GM12878 (cell line): ENCODE results near the gene AKT1S1. TPM values are rescaled to one million over a fixed set of nuclear protein-coding genes. Genes with fewer than 3 reads are reported as not detected.

Experiments used
- ATAC-seq: fragments of 200-7000 bp; cut with Tn5 transposase; 3 replicates; pipeline ENCODE4 v1.9.1; 2020; ENCODE audit warnings: mild to moderate bottlenecking, moderate library complexity
- BruUV-seq: library from RNA; stranded (reverse); fragments of 400-500 nt; replicated peaks from 2 replicates; lab custom pipeline; 2021; lab: Mats Ljungman, UMichigan
- CTCF ChIA-PET: fragments of 300-600 bp; sonication (Branson Sonifier 250); formaldehyde crosslinking; extraction: SDS; loops from one replicate; lab custom pipeline; 2021; ENCODE audit warnings: inconsistent platforms; lab: Yijun Ruan, JAX
- POLR2A ChIA-PET: fragments of 350-600 bp; formaldehyde crosslinking; extraction: SDS; loops from one replicate; lab custom pipeline; 2021; ENCODE audit warnings: inconsistent platforms; lab: Charles Lee
- RAD21 ChIA-PET: fragments of 300-600 bp; sonication (Branson Sonifier 250); formaldehyde crosslinking; loops from one replicate; lab custom pipeline; 2023; ENCODE audit warnings: antibody characterized with exemption; ENCODE audit not compliant: unreplicated experiment; lab: Charles Lee
- SMC1A ChIA-PET: fragments of 300-600 bp; sonication (Branson Sonifier 250); formaldehyde crosslinking; loops from one replicate; lab custom pipeline; 2023; ENCODE audit not compliant: unreplicated experiment, uncharacterized antibody; lab: Charles Lee
- DNase-seq: peaks from one replicate; pipeline ENCODE4 v3.0.0-alpha.2; 2011; ENCODE audit warnings: low read depth, low spot score
- FAIRE-seq: peaks from 3 replicates; lab custom pipeline; 2011; peaks lifted over from hg19 to GRCh38; lab: Jason Lieb, UNC
- H2AFZ ChIP-seq: 2 replicates; pipeline ENCODE4 v1.6.0; 2011; ENCODE audit warnings: low read depth, low read length, control low read depth; ENCODE audit not compliant: control insufficient read depth
- H3K27ac ChIP-seq: 2 replicates; pipeline ENCODE4 v1.5.1; 2011; ENCODE audit warnings: control low read depth; ENCODE audit not compliant: control insufficient read depth, insufficient read depth
- H3K27me3 ChIP-seq, 2 experiments: replicated peaks in 1 of 2; 2 replicates each; pipeline versions ENCODE4 v1.6.0 to v1.6.1; 2011; ENCODE audit warnings: low read length in 1 of 2; ENCODE audit not compliant: control insufficient read depth in 2 of 2, insufficient read depth in 2 of 2
- H3K36me3 ChIP-seq, 2 experiments: 2 replicates each; pipeline ENCODE4 v1.5.1; 2011; ENCODE audit warnings: low read length in 1 of 2; ENCODE audit not compliant: control insufficient read depth in 2 of 2, insufficient read depth in 2 of 2
- H3K4me1 ChIP-seq: 2 replicates; pipeline ENCODE4 v1.6.1; 2011; ENCODE audit warnings: mild to moderate bottlenecking, low read length, moderate library complexity, mixed read lengths; ENCODE audit not compliant: control insufficient read depth, insufficient read depth
- H3K4me2 ChIP-seq: 2 replicates; pipeline ENCODE4 v1.6.0; 2011; ENCODE audit warnings: control low read depth; ENCODE audit not compliant: control insufficient read depth, insufficient read depth
- H3K4me3 ChIP-seq: fragments of 200-600 bp; sonication (generic); 2 replicates; pipeline ENCODE4 v1.5.1; 2016
- H3K79me2 ChIP-seq: 2 replicates; pipeline ENCODE4 v1.6.0; 2011; ENCODE audit warnings: low read length; ENCODE audit not compliant: control insufficient read depth, insufficient read depth
- H3K9ac ChIP-seq: 2 replicates; pipeline ENCODE4 v1.8.0; 2011; ENCODE audit warnings: low read length, control low read depth, mixed read lengths; ENCODE audit not compliant: control insufficient read depth, insufficient read depth
- H3K9me3 ChIP-seq: replicated peaks from 3 replicates; pipeline ENCODE4 v1.5.1; 2011; ENCODE audit warnings: mild to moderate bottlenecking, low read length; ENCODE audit not compliant: control insufficient read depth, insufficient read depth
- H4K20me1 ChIP-seq: 2 replicates; pipeline ENCODE4 v1.6.0; 2011; ENCODE audit not compliant: control insufficient read depth, insufficient read depth
- CBFB ChIP-seq: IDR thresholded peaks from 2 replicates; pipeline ENCODE4 v1.6.1; 2016; ENCODE audit warnings: antibody characterized with exemption, low read depth
- CEBPB ChIP-seq, 2 experiments: fragments of 150-350 bp in 1 of 2; IDR thresholded peaks; 2 replicates each; pipeline ENCODE4 v1.6.1; 2012 to 2014; ENCODE audit warnings: low read depth in 2 of 2, low read length in 2 of 2, borderline replicate concordance in 1 of 2, inconsistent platforms in 1 of 2
- CREB1 ChIP-seq: IDR thresholded peaks from 2 replicates; pipeline ENCODE4 v1.6.1; 2012; ENCODE audit warnings: low read depth, mild to moderate bottlenecking, inconsistent platforms
- HDGF ChIP-seq: fragments of 450-650 bp; IDR thresholded peaks from 2 replicates; pipeline ENCODE4 v1.6.1; 2016; ENCODE audit warnings: antibody characterized with exemption
- SREBF1 ChIP-seq: IDR thresholded peaks from 2 replicates; pipeline ENCODE4 v1.6.1; 2012; ENCODE audit warnings: mild to moderate bottlenecking, low read length
- TCF7 ChIP-seq: IDR thresholded peaks from 2 replicates; pipeline ENCODE4 v1.6.1; 2014; ENCODE audit warnings: antibody characterized with exemption, borderline replicate concordance
- WGBS: methylation state at CpG from one replicate; pipeline ENCODE4 v1.1.6; 2016; ENCODE audit warnings: low lambda C conversion rate; ENCODE audit not compliant: insufficient replicate concordance, insufficient coverage; ENCODE audit errors: missing lambda C conversion rate; 5-methylcytosine and 5-hydroxymethylcytosine counted together
- in situ Hi-C: fragments of 300-500 bp; cut with MboI; formaldehyde crosslinking; loops from 9 replicates; pipeline ENCODE4 v1.14.3; 2018; ENCODE audit warnings: mixed read lengths
- intact Hi-C: fragments of 100-400 bp; cut with micrococcal nuclease; formaldehyde crosslinking; loops from one replicate; pipeline ENCODE4 v1.14.2; 2022; ENCODE audit not compliant: unreplicated experiment
- polyA plus RNA-seq, 11 experiments: library from polyadenylated mRNA; depleted of rRNA in 4 of 11; unstranded in 6 of 11; stranded (reverse) in 5 of 11; fragments of >200 nt; fragmentation: Nextera tagmentation in 4 of 11; fragmentation: Illumina TruSeq in 1 of 11; extraction: Ambion mirVana in 4 of 11; extraction: Trizol in 1 of 11; gene quantifications; 1 replicate in 1 of 11; 2 replicates in 10 of 11; pipeline versions ENCODE4 v1.2.1 to v1.2.3, GENCODE V29; 2011 to 2016; ENCODE audit warnings: inconsistent platforms in 2 of 11, missing spikeins in 2 of 11, low read depth in 1 of 11
- total RNA-seq, 4 experiments: library from RNA; depleted of rRNA in 3 of 4; stranded (reverse); fragments of >200 nt in 3 of 4; fragmentation: Illumina TruSeq in 1 of 4; extraction: Trizol in 1 of 4; gene quantifications; 2 replicates each; pipeline versions ENCODE4 v1.2.1 to v1.2.3, GENCODE V29; 2013 to 2021
- TF ChIP-seq, protein P1 (sequence below): fragments of 450-650 bp; IDR thresholded peaks from 2 replicates; pipeline ENCODE4 v1.6.1; 2017; ENCODE audit warnings: mild to moderate bottlenecking, moderate library complexity
- TF ChIP-seq, protein P2 (sequence below): fragments of 450-650 bp; IDR thresholded peaks from 2 replicates; pipeline ENCODE4 v1.6.1; 2014; ENCODE audit warnings: mild to moderate bottlenecking

The AKT1S1 gene
- total and polyA plus RNA-seq, 10 of the 15 experiments (the other 5 are each of a cell fraction or from before 2014, with no cell fraction given): 0.43 to 23.0 (median 12.3) TPM

DNA sequence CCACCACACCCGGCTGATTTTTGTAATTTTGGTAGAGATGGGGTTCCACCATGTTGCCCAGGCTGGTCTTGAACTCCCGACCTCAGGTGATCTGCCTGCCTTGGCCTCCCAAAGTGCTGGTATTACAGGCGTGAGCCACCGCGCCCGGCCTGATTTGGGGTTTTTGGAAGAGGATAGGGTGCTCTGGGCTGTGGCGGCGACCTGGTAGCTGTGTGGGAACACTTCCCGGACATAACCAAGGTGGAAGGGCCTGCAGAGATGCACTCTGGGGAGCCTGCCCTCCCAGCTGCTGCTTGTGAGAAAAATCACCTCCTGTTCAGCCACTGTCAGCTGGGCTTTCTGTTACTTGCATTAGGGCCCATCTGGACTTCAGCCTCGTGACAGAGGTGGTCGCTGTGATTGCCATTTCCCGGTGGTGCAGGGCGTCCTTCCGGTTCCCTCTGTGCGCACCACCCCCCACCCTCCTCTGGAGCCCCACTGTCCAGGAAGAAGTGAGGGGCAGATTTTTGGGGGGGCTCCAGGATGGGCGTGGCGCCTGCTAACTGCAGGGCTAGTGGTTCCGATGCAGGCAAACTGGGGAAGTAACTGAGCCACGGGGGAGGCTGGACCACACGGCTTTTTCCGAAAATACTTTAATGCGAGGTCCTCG is 12.0 kb upstream of the AKT1S1 start:
- POLR2A ChIA-PET: interaction anchor here (0.9 to 3.6 kb wide), 8 partner anchors 9 to 123 kb away, joined by 3 to 33 read pairs (median 10); partner anchors contain the start of genes AKT1S1, AP2A1, ATF5 and NUP62
- RAD21 ChIA-PET: interaction anchor here (0.6 to 2.4 kb wide), 8 partner anchors 9 to 385 kb away, joined by 3 to 9 read pairs (median 3); partner anchors contain the start of genes ATF5, NUP62 and PTOV1
- Histone ChIP-seq H3K4me2 (peak overlapping the region; percentile 48), H3K9ac (no peak overlapping the region), H3K9me3 (no peaks in the 10 kb centered on the region; the same call in 2 of the 3 replicates), H3K27me3 (no peaks in the 10 kb centered on the region), H3K36me3 (peaks cover 0 to 9% of the 10 kb centered on the region in 2 experiments; a peak in 3 of 4 replicates), H2AFZ (no peak overlapping the region), H3K27ac (no peak overlapping the region; the same call in 1 of the 2 replicates), H3K4me3 (peak overlapping the region; percentile 49; the same call in 1 of the 2 replicates), H3K4me1 (peaks cover 22% of the 10 kb centered on the region), H4K20me1 (no peaks in the 10 kb centered on the region), H3K79me2 (peaks cover 22% of the 10 kb centered on the region)
- DNase-seq (no peak), ATAC-seq (no peak), FAIRE-seq (no peak)
- BruUV-seq: no TSS peak
- SMC1A ChIA-PET: interaction anchor here (1.3 to 3.1 kb wide), 3 partner anchors 20 to 39 kb away, joined by 5 to 15 read pairs (median 6); partner anchors contain the start of genes ATF5 and NUP62
- TF ChIP-seq HDGF (0 out of 2 replicates have a peak, but pooled peaks have one; percentile 11), CREB1 (no peak)
- in situ Hi-C loops: loop anchor here (25.0 kb wide), 1 partner anchor 1252 kb away; the partner anchor contains the start of genes CA11 and DBP
- 93% methylated on average over 23 of the region's 23 CpGs for WGBS
- intact Hi-C loops: no loop called here
- CTCF ChIA-PET: no interaction called here

DNA sequence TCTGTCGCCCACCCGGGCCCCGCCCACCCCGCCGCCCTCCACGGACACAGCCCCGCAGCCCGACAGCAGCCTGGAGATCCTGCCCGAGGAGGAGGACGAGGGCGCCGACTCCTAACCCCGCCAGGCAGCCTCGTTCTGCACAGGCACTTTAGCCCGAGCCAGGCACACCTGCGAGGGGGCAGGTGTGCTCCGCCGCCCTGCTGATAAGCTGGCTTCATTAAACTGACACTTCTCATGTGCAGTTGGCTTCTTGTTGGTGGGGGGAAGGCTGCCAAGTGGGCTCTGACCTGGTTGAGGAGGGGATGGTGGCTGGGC is 11.3 kb upstream of the AKT1S1 start:
- ATAC-seq (peak; percentile 3), FAIRE-seq (no peak), DNase-seq (no peak)
- Histone ChIP-seq H3K9me3 (no peaks in the 10 kb centered on the region; the same call in 2 of the 3 replicates), H3K27me3 (no peaks in the 10 kb centered on the region), H3K4me3 (peak overlapping the region; percentile 49; the same call in 1 of the 2 replicates), H4K20me1 (no peaks in the 10 kb centered on the region), H3K9ac (no peak overlapping the region), H3K79me2 (peaks cover 19% of the 10 kb centered on the region), H3K27ac (no peak overlapping the region), H3K36me3 (peaks cover 2 to 13% of the 10 kb centered on the region in 2 experiments; a peak in 3 of 4 replicates), H3K4me1 (peaks cover 22% of the 10 kb centered on the region), H2AFZ (no peak overlapping the region), H3K4me2 (peak overlapping the region; percentile 59)
- no TSS peak for BruUV-seq
- intact Hi-C loops: no loop called here
- in situ Hi-C loops: loop anchor here (25.0 kb wide), 1 partner anchor 1251 kb away; the partner anchor contains the start of genes CA11 and DBP
- TF ChIP-seq, protein P1, sequence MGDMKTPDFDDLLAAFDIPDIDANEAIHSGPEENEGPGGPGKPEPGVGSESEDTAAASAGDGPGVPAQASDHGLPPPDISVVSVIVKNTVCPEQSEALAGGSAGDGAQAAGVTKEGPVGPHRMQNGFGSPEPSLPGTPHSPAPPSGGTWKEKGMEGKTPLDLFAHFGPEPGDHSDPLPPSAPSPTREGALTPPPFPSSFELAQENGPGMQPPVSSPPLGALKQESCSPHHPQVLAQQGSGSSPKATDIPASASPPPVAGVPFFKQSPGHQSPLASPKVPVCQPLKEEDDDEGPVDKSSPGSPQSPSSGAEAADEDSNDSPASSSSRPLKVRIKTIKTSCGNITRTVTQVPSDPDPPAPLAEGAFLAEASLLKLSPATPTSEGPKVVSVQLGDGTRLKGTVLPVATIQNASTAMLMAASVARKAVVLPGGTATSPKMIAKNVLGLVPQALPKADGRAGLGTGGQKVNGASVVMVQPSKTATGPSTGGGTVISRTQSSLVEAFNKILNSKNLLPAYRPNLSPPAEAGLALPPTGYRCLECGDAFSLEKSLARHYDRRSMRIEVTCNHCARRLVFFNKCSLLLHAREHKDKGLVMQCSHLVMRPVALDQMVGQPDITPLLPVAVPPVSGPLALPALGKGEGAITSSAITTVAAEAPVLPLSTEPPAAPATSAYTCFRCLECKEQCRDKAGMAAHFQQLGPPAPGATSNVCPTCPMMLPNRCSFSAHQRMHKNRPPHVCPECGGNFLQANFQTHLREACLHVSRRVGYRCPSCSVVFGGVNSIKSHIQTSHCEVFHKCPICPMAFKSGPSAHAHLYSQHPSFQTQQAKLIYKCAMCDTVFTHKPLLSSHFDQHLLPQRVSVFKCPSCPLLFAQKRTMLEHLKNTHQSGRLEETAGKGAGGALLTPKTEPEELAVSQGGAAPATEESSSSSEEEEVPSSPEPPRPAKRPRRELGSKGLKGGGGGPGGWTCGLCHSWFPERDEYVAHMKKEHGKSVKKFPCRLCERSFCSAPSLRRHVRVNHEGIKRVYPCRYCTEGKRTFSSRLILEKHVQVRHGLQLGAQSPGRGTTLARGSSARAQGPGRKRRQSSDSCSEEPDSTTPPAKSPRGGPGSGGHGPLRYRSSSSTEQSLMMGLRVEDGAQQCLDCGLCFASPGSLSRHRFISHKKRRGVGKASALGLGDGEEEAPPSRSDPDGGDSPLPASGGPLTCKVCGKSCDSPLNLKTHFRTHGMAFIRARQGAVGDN: 0 out of 2 replicates have a peak, but pooled peaks have one; percentile 27
- no peak for TF ChIP-seq TCF7
- TF ChIP-seq SREBF1: no peak
- TF ChIP-seq, protein P2, sequence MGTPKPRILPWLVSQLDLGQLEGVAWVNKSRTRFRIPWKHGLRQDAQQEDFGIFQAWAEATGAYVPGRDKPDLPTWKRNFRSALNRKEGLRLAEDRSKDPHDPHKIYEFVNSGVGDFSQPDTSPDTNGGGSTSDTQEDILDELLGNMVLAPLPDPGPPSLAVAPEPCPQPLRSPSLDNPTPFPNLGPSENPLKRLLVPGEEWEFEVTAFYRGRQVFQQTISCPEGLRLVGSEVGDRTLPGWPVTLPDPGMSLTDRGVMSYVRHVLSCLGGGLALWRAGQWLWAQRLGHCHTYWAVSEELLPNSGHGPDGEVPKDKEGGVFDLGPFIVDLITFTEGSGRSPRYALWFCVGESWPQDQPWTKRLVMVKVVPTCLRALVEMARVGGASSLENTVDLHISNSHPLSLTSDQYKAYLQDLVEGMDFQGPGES: no peak
- TF ChIP-seq CEBPB (IDR thresholded peaks at IDR 0.05; ENCODE audit: borderline replicate concordance in 1 of 2, low read depth in 2 of 2, low read length in 2 of 2): no peak
- TF ChIP-seq CBFB: no peak
- POLR2A ChIA-PET: interaction anchor here (0.9 to 3.6 kb wide), 9 partner anchors 8 to 122 kb away, joined by 3 to 33 read pairs (median 9); partner anchors contain the start of genes AKT1S1, AP2A1, ATF5 and IL4I1
- SMC1A ChIA-PET: interaction anchor here (1.3 to 3.1 kb wide), 3 partner anchors 19 to 40 kb away, joined by 5 to 15 read pairs (median 6); partner anchors contain the start of genes ATF5 and NUP62
- 17% methylated on average over 16 of the region's 18 CpGs for WGBS
- RAD21 ChIA-PET: interaction anchor here (0.6 to 2.4 kb wide), 9 partner anchors 8 to 224 kb away, joined by 3 to 9 read pairs (median 3); partner anchors contain the start of genes ATF5, IL4I1 and NUP62
- CTCF ChIA-PET: interaction anchor here (0.8 to 0.9 kb wide), 2 partner anchors 9 to 49 kb away, joined by 3 read pairs; no protein-coding TSS in a partner anchor
